ENCODE measurements around the gene CCDC106. TPM values are rescaled to one million over a fixed set of nuclear protein-coding genes. Genes with fewer than 3 reads are reported as not detected.
A peak's percentile ranks its signal among the peaks of the same experiment; 100 is the strongest.

The CCDC106 gene
- total RNA-seq, 3 donors from 2014 or later = 5.5 to 14.8 (median 6.3) TPM

DNA sequence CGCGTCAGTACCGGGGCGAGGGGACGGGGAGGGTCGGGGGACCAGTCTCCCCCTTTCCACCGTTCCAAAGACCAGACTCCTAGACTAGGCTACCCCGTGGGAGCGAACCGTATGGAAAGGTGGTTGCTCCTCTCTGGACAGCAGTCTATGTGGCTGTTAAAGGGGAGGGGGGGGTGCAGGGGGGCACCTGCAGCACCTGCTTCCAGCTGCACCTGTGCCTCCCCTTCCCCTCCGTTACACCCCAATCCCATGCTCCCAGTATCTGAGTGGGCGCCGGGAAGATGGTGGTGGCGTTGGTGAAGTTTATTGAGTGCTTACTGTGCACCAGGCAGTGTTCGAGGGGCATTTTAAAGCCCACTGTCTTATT is 47.4 kb upstream of the CCDC106 start:
- DNase-seq (no peak), ATAC-seq (no peak)
- H3K36me3 ChIP-seq (ENCODE audit: low read depth) = no peaks in the 10 kb centered on the region
- H3K4me3 ChIP-seq = peak overlapping the region; percentile 77
- TF ChIP-seq CTCF (IDR thresholded peaks at IDR 0.05) = no peak
- H3K9me3 ChIP-seq = no peaks in the 10 kb centered on the region
- peaks cover 24% of the 10 kb centered on the region for H3K4me1 ChIP-seq (ENCODE audit: low read depth)
- intact Hi-C loops (cut with DNase I, micrococcal nuclease) = no loop called here

DNA sequence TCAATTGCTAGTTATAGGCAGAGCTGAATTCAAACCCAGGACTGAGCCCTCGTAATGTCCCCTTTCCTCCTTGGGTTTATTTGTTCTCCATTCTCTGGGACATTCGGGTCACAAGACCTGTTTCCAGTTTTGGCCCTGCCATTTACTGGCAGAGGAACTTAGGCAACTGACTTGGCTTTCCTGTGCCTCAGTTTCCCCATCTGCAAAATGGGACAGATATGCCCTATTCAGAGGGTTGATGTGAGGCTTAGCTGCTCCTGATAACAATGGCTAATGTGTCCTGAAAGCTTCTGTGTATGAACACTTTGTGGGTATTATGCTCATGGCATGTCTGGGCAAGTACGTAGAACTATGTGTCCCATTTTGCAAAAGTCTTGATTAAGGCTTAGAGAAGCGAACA is 46.9 kb upstream of the CCDC106 start:
- intact Hi-C loops (cut with DNase I, micrococcal nuclease) = no loop called here
- ATAC-seq (no peak), DNase-seq (peak in 1 of 3 donors; percentile 28)
- Histone ChIP-seq H3K4me1 (ENCODE audit: low read depth) (peaks cover 24% of the 10 kb centered on the region), H3K4me3 (no peak overlapping the region), H3K36me3 (ENCODE audit: low read depth) (no peaks in the 10 kb centered on the region), H3K9me3 (no peaks in the 10 kb centered on the region)
- no peak for TF ChIP-seq CTCF (IDR thresholded peaks at IDR 0.05)

DNA sequence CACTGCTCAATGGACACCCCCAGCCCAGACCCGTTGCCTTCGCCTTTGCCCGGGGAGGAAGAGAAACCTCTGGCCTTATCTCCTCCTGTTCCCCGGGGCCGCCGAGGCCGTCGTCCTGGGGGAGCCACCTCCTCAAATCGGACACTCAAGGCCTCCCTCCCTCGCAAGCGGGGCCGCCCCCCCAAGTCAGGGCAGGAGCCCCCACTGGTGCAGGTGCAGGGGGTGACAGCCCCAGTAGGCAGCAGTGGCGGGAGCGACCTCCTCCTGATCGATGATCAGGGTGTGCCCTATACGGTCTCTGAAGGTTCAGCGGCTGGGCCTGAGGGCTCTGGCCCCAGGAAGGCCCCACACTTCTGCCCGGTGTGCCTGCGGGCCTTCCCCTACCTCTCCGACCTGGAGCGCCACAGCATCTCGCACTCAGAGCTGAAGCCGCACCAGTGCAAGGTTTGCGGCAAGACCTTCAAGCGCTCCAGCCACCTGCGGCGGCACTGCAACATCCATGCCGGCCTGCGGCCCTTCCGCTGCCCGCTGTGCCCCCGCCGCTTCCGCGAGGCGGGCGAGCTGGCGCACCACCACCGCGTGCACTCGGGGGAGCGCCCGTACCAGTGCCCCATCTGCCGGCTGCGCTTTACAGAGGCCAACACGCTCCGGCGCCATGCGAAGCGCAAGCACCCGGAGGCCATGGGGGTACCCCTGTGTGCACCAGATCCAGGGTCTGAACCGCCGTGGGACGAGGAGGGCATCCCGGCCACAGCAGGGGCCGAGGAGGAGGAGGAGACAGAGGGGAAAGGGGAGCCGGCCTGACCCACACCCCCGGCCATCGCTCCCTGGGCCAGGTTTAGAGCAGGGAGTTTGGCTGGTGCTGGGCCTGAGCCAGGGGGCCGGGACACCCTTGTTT is 45.7 kb upstream of the CCDC106 start:
- intact Hi-C loops (cut with DNase I, micrococcal nuclease) = no loop called here
- H3K4me1 ChIP-seq (ENCODE audit: low read depth) = peaks cover 37% of the 10 kb centered on the region

DNA sequence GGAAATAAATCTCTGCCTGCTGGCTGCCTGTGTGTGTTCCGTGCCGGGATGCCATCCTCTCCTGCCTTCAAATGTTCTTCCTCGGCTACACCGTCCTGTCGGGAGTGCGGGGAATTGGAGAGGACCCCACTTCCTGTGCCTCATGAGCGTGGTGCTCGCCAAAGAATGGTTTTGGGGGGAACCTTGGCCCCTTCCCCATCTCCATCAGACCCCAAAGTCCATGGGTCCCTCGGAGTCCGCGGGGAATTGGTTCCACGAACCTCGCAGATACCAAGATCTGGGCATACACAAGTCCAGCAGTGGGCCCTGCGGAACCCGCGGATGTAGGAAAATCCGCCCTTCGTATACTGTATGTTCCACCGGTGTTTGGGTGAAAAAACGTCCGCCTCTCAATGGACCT is 44.9 kb upstream of the CCDC106 start:
- DNase-seq (peak; percentile 16 to 67 (median 46)), ATAC-seq (no peak)
- Histone ChIP-seq H3K4me3 (no peak overlapping the region), H3K36me3 (ENCODE audit: low read depth) (no peaks in the 10 kb centered on the region), H3K4me1 (ENCODE audit: low read depth) (peaks cover 38% of the 10 kb centered on the region), H3K9me3 (no peaks in the 10 kb centered on the region)
- intact Hi-C loops (cut with DNase I, micrococcal nuclease) = no loop called here
- TF ChIP-seq CTCF (IDR thresholded peaks at IDR 0.05) = no peak

More for the DNA sequence above, 45.7 kb upstream of the CCDC106 start:
- no peak for TF ChIP-seq CTCF (IDR thresholded peaks at IDR 0.05)
- H3K4me3 ChIP-seq = no peak overlapping the region
- no peaks in the 10 kb centered on the region for H3K36me3 ChIP-seq (ENCODE audit: low read depth)
- ATAC-seq = no peak
- H3K9me3 ChIP-seq = no peaks in the 10 kb centered on the region
- peak in 1 of 3 donors; percentile 64 for DNase-seq

DNA sequence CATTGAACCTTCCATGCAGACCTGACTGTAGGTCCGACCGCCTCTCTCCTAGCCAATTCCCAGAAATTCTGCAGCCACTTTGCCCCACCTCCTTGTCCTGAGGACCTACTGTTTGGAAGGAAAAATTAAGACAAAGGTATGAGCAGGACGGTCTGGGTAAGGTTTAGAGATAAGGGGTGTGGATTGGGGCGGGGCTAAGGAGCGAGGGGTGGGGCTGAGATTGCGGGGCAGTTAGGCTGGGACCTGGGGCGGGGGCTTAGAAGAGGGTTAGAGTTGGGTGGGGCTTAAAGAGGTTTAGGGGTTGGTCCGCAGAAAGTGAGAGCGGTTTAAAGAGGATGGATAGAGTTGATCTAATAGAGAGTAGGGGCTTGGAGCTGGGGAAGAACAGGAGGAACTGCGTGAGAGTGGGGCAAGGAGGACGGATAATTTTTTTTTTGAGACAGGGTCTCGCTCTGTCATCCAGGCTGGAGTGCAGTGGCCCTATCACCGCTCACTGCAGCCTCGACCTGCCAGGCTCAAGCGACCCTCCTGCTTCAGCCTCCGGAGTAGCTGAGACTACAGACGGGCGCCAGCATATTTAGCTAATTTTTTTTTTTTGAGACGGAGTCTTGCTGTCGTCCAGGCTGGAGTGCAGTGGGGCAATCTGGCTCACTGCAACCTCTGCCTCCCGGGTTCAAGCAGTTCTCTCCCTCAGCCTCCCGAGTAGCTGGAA is 44.3 kb upstream of the CCDC106 start:
- intact Hi-C loops (cut with DNase I, micrococcal nuclease) = no loop called here
- no peaks in the 10 kb centered on the region for H3K9me3 ChIP-seq
- peaks cover 38% of the 10 kb centered on the region for H3K4me1 ChIP-seq (ENCODE audit: low read depth)
- ATAC-seq (no peak), DNase-seq (peak in 2 of 3 donors; percentile 58 to 61)
- no peak for TF ChIP-seq CTCF (IDR thresholded peaks at IDR 0.05)
- no peak overlapping the region for H3K4me3 ChIP-seq
- no peaks in the 10 kb centered on the region for H3K36me3 ChIP-seq (ENCODE audit: low read depth)
